ENCODE measurements around the gene ZFHX3.

The ZFHX3 gene

GRCh38 chr16:72884037-72884436 is 163.9 kb downstream of the ZFHX3 start:
- TF ChIP-seq CTCF (IDR thresholded peaks at IDR 0.05; ENCODE audit: control extremely low read depth, extremely low read depth, low read depth, missing control alignments) = no peak
- POLR2A ChIA-PET = no interaction called here
- CTCF ChIA-PET = interaction anchor here (1.0 to 1.3 kb wide), 5 partner anchors 9 to 484 kb away, joined by 3 to 5 read pairs (median 3); no protein-coding TSS in a partner anchor
- DNase-seq (ENCODE audit: extremely low spot score) = no peak

- TF ChIP-seq CTCF (IDR thresholded peaks at IDR 0.05; ENCODE audit: control extremely low read depth, extremely low read depth, low read depth, missing control alignments) = no peak
- DNase-seq (ENCODE audit: extremely low spot score) = no peak
- ChIA-PET POLR2A (no interaction called here), CTCF (no interaction called here)
Observed at GRCh38 chr16:72879846-72880245, 168.1 kb downstream of the ZFHX3 start.

- no peak for TF ChIP-seq CTCF (IDR thresholded peaks at IDR 0.05; ENCODE audit: control extremely low read depth, extremely low read depth, low read depth, missing control alignments)
- DNase-seq (ENCODE audit: extremely low spot score) = no peak
- CTCF ChIA-PET = no interaction called here
- POLR2A ChIA-PET = no interaction called here
Observed at GRCh38 chr16:72878301-72879269, 169.3 kb downstream of the ZFHX3 start.

GRCh38 chr16:72877374-72878028 is 170.4 kb downstream of the ZFHX3 start:
- no peak for DNase-seq (ENCODE audit: extremely low spot score)
- TF ChIP-seq CTCF (IDR thresholded peaks at IDR 0.05; ENCODE audit: control extremely low read depth, extremely low read depth, low read depth, missing control alignments) = no peak
- ChIA-PET POLR2A (no interaction called here), CTCF (interaction anchor here (1.0 to 1.4 kb wide), 2 partner anchors 33 to 45 kb away, joined by 3 read pairs; no protein-coding TSS in a partner anchor)

- POLR2A ChIA-PET = no interaction called here
- no peak for DNase-seq (ENCODE audit: extremely low spot score)
Observed at GRCh38 chr16:72876981-72877373, 171.0 kb downstream of the ZFHX3 start.

More at GRCh38 chr16:72876981-72877373, 171.0 kb downstream of the ZFHX3 start:
- CTCF ChIA-PET = interaction anchor here (1.0 to 1.4 kb wide), 2 partner anchors 34 to 44 kb away, joined by 3 read pairs; no protein-coding TSS in a partner anchor
- TF ChIP-seq CTCF (IDR thresholded peaks at IDR 0.05; ENCODE audit: control extremely low read depth, extremely low read depth, low read depth, missing control alignments) = no peak

All from GM10248 (cell line).